Measurements from ENCODE around the gene EIF5.

- TF ChIP-seq CTCF (IDR thresholded peaks at IDR 0.05) (no peak), POLR2AphosphoS5 (IDR thresholded peaks at IDR 0.05) (no peak), EP300 (IDR thresholded peaks at IDR 0.05) (no peak), POLR2A (IDR thresholded peaks at IDR 0.05; ENCODE audit: low read depth) (no peak)
Measured at GRCh38 chr14:103372552-103373304, 38.7 kb downstream of the EIF5 start.
